ENCODE results near the gene MTMR2. TPM values are rescaled to one million over a fixed set of nuclear protein-coding genes. Genes with fewer than 3 reads are reported as not detected.

The MTMR2 gene
- total RNA-seq, 1 donor from 2014 or later, result 27.0 TPM

DNA sequence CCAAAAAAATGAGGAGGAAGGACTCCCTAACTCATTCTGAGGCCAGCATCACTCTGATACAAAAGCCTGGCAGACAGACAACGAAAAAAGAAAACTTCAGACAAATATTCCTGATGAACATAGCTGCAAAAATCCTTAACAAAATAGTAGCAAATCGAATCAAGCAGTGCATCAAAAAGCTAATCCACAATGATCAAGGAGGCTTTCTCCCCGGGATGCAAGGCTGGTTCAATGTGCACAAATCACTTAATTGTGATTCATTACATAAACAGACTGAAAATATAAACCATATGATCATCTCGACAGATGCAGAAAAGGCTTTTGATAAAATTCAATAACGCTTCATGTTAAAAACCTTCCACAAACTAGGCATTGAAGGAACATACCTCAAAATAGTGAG is 16.4 kb downstream of the MTMR2 start:
- Histone ChIP-seq H3K9me3 (no peaks in the 10 kb centered on the region), H3K4me3 (no peak overlapping the region), H3K36me3 (no peaks in the 10 kb centered on the region), H3K27me3 (no peaks in the 10 kb centered on the region), H3K4me1 (no peaks in the 10 kb centered on the region), H3K27ac (no peak overlapping the region)
- DNase-seq, result no peak
- intact Hi-C loops (cut with DNase I), result no loop called here
- TF ChIP-seq, protein P1, sequence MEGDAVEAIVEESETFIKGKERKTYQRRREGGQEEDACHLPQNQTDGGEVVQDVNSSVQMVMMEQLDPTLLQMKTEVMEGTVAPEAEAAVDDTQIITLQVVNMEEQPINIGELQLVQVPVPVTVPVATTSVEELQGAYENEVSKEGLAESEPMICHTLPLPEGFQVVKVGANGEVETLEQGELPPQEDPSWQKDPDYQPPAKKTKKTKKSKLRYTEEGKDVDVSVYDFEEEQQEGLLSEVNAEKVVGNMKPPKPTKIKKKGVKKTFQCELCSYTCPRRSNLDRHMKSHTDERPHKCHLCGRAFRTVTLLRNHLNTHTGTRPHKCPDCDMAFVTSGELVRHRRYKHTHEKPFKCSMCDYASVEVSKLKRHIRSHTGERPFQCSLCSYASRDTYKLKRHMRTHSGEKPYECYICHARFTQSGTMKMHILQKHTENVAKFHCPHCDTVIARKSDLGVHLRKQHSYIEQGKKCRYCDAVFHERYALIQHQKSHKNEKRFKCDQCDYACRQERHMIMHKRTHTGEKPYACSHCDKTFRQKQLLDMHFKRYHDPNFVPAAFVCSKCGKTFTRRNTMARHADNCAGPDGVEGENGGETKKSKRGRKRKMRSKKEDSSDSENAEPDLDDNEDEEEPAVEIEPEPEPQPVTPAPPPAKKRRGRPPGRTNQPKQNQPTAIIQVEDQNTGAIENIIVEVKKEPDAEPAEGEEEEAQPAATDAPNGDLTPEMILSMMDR (IDR thresholded peaks at IDR 0.05), result no peak
- ATAC-seq, result no peak

DNA sequence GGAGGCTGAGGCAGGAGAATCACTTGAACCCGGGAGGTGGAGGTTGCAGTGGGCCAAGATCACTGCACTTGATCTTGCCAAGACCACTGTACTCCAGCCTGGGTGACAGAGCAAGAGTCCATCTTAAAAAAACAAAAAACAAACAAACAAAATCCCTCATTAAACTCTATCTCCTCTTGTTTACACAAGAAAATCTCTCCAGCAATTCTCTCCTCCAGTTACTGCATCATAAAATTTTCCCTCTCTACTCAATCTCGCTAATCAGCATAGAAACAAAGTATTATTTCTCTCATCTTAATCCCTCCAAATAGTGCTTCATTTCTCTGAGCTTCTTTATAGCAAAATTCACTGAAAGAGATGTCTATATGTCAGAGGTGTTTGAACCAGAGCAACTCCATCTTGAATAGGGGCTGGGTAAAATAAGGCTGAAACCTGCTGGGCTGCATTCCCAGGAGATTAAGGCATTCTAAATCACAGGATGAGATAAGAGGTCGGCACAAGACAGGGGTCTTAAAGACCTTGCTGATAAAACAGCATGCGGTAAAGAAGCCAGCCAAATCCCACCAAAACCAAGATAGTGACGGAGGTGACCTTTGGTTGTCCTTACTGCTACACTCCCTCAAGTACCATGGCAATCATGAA is 19.8 kb downstream of the MTMR2 start:
- ATAC-seq (no peak), DNase-seq (no peak)
- Histone ChIP-seq H3K9me3 (no peaks in the 10 kb centered on the region), H3K4me3 (no peak overlapping the region), H3K27me3 (no peaks in the 10 kb centered on the region), H3K27ac (no peak overlapping the region), H3K4me1 (no peaks in the 10 kb centered on the region), H3K36me3 (no peaks in the 10 kb centered on the region)
- TF ChIP-seq, protein P1 (IDR thresholded peaks at IDR 0.05), result no peak
- intact Hi-C loops (cut with DNase I), result no loop called here

DNA sequence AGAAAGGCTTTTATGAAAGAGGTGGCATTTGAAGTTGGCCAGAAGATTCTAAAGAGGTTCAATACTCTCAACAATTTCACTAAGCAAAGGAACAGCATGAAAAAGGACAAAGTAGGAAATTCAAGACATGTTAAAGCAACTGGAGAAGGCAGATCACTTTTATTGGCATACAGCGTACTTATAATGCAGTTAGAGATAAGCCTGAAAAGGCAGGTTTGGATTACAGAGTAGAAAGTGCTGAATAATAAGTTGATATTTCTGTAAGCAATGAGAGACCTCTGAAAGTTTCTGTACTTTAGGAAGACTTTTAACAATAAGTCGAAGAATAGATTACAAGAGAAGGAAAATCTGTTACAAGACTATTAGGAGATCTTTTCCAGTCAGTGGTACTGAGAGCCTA is 25.1 kb downstream of the MTMR2 start:
- no peak for DNase-seq
- no peaks in the 10 kb centered on the region for H3K4me1 ChIP-seq
- H3K36me3 ChIP-seq, result no peaks in the 10 kb centered on the region
- H3K9me3 ChIP-seq, result no peaks in the 10 kb centered on the region
- H3K27ac ChIP-seq, result no peak overlapping the region
- H3K27me3 ChIP-seq, result no peaks in the 10 kb centered on the region
- no peak for ATAC-seq
- H3K4me3 ChIP-seq, result no peak overlapping the region
- TF ChIP-seq, protein P1 (IDR thresholded peaks at IDR 0.05), result no peak
- intact Hi-C loops (cut with DNase I), result no loop called here

DNA sequence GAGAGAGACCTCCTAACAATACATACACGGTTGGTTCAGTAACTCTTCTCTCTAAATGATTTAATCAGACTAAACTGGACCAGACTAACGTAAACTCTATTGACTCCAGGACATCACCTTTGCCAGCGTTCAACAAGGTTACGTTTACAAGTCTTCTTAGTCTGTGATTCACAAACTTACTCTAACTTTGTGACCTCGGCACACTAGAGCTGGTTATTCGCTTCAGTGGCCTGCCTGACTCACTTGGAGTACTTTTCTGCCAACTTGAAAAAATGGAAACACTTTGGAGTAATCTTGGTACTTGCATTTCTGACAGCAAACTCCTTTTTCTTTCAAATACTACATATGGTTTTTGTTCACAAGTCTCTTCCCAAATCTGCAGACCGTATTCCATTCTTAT is 26.2 kb downstream of the MTMR2 start:
- TF ChIP-seq, protein P1 (IDR thresholded peaks at IDR 0.05), result no peak
- H3K9me3 ChIP-seq, result no peaks in the 10 kb centered on the region
- H3K27ac ChIP-seq, result no peak overlapping the region
- H3K36me3 ChIP-seq, result no peaks in the 10 kb centered on the region
- intact Hi-C loops (cut with DNase I), result no loop called here
- DNase-seq (no peak), ATAC-seq (no peak)
- H3K4me1 ChIP-seq, result no peaks in the 10 kb centered on the region
- H3K27me3 ChIP-seq, result no peaks in the 10 kb centered on the region
- no peak overlapping the region for H3K4me3 ChIP-seq

DNA sequence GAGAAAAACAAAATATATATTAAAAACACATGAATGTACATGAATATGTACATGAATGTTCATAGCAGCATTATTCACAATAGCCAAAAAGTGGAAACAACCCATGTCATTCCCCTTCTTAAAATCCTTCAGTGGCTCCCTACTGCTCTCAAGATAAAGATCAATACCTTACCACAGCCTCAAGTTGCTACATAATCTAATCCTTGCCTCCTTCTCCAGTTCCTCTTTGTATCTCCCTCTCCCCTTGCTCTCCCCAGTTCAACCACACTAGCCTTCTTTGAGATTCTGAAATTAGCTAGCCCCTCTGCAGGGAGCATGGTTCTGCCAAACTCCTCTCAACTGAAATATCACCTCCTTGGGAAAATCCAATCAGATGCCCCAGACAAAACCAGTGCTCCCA is 28.1 kb downstream of the MTMR2 start:
- H3K4me1 ChIP-seq, result no peaks in the 10 kb centered on the region
- H3K4me3 ChIP-seq, result no peak overlapping the region
- no peaks in the 10 kb centered on the region for H3K9me3 ChIP-seq
- no peak overlapping the region for H3K27ac ChIP-seq
- ATAC-seq, result no peak
- H3K36me3 ChIP-seq, result no peaks in the 10 kb centered on the region
- no peak for DNase-seq
- no peaks in the 10 kb centered on the region for H3K27me3 ChIP-seq
- intact Hi-C loops (cut with DNase I), result no loop called here
- TF ChIP-seq, protein P1 (IDR thresholded peaks at IDR 0.05), result no peak

Data from upper lobe of right lung (tissue), 1 donor.